Measurements from ENCODE around the gene RBM5.

RBM5 gene

DNA sequence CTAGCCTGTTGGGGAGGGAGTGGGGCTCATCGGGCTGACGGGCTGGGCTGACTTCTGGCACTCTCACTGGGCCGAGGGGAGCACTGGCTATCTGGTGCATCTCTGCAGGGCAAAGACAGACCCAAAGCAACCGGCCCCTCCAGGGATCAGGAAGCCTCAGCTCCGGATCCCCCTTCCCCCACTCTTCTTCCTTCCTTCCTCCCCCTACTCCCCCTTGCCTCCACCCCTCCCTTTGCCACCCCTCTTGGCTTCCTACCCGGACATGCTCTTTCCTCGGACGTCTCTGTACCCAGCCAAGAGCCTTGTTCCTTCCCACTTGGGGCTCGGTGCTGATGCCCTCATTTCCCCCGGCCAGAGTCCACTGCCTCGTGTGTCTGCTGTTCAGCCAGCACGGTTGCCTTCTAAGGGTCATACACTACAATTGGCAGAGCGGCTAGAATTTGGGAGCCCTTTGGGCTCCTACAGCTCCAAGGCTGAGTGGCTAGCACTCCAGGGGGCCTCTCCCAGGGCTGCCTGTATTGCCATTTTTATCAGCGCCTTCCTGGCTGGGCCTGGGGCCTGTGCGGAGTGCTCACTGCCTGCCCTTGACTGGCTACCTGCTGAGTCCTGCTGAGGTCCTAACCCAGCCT is 77.3 kb downstream of the RBM5 start:
- peaks cover 35 to 99% (median 72%) of the 10 kb centered on the region in 5 donors for H3K4me1 ChIP-seq (ENCODE audit: control insufficient read depth in 5 of 5, insufficient read depth in 5 of 5, low read length in 5 of 5)
- H3K27ac ChIP-seq (ENCODE audit: low read depth, low read length) = peak overlapping the region; percentile 83
- no peaks in the 10 kb centered on the region for H3K27me3 ChIP-seq (ENCODE audit: control insufficient read depth in 5 of 5, insufficient read depth in 4 of 5, low read length in 5 of 5)
- H3K9ac ChIP-seq (ENCODE audit: low read length in 5 of 5) = peak overlapping the region in 2 of 5 donors; percentile 21 to 60
- H3K4me3 ChIP-seq (ENCODE audit: low read depth in 1 of 5, low read length in 5 of 5) = peak overlapping the region in 3 of 5 donors; percentile 28 to 48 (median 36)
- H3K36me3 ChIP-seq (ENCODE audit: control insufficient read depth in 5 of 5, insufficient read depth in 5 of 5, low read length in 5 of 5) = no peaks in the 10 kb centered on the region
- no peaks in the 10 kb centered on the region for H3K9me3 ChIP-seq (ENCODE audit: control insufficient read depth in 5 of 5, low read length in 5 of 5)

DNA sequence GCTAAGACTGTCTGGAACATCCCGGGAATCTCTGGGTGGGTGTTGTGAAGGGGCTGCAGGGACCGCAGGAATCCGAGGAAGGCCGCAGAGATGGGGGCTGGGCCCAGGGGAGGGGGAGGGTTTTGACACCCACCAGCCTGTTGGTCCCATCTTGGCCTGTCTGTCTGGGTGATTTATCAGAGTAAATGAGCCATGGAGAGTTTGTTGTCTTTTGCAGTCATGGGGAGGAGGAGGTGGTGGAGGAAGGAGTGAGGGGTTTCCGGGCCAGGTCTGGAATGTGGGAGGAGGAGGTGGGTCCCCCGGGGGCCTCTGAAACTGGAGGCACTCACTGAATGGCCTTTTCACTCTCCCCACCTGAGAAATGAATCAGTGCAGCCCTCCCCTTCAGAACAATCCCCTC is 77.9 kb downstream of the RBM5 start:
- peaks cover 35 to 99% (median 68%) of the 10 kb centered on the region in 5 donors for H3K4me1 ChIP-seq (ENCODE audit: control insufficient read depth in 5 of 5, insufficient read depth in 5 of 5, low read length in 5 of 5)
- no peaks in the 10 kb centered on the region for H3K9me3 ChIP-seq (ENCODE audit: control insufficient read depth in 5 of 5, low read length in 5 of 5)
- H3K27ac ChIP-seq (ENCODE audit: low read depth, low read length) = peak overlapping the region; percentile 83
- H3K27me3 ChIP-seq (ENCODE audit: control insufficient read depth in 5 of 5, insufficient read depth in 4 of 5, low read length in 5 of 5) = no peaks in the 10 kb centered on the region
- H3K36me3 ChIP-seq (ENCODE audit: control insufficient read depth in 5 of 5, insufficient read depth in 5 of 5, low read length in 5 of 5) = no peaks in the 10 kb centered on the region
- H3K4me3 ChIP-seq (ENCODE audit: low read depth in 1 of 5, low read length in 5 of 5) = peak overlapping the region in 1 of 5 donors; percentile 36
- peak overlapping the region in 2 of 5 donors; percentile 43 to 60 for H3K9ac ChIP-seq (ENCODE audit: low read length in 5 of 5)

DNA sequence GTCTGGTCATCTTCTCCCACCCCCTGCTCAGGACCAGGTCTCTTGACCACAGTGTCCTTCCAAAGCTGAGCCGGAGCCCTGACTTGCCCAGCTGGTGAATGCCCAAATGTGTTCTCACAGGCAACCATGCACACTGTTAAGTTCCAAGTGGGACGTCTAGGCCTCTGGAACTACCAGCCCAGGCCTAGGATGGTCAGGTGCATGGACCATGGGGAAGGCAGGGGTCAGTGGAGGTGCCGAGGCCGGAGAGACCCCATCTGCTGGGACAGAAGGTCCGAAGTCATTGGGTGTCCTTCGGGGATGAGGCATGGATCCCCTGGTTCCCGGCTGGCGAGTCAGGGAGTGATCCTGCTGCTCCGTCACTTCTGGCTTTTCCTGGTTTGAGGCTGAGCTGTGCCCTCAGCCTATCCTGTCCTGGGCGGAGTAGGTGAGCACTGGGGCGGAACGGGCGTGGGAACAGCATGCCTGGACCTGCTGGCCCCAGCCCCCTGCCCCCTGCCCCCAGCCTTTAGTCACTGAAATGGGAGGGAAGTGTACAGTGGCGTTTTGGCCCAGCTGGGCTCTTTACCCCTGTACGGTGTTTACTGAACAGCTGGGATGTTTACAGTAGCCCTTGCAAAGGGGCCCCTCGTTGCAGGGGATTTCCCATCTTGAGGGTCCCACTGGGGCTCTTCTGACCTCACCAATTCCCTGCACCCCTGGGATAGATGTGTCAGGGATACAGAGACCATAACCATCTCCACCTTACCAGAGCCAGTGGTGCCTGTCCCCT is 78.5 kb downstream of the RBM5 start:
- Histone ChIP-seq H3K9me3 (ENCODE audit: control insufficient read depth in 5 of 5, low read length in 5 of 5) (no peaks in the 10 kb centered on the region), H3K4me1 (ENCODE audit: control insufficient read depth in 5 of 5, insufficient read depth in 5 of 5, low read length in 5 of 5) (peaks cover 35 to 99% (median 62%) of the 10 kb centered on the region in 5 donors), H3K27me3 (ENCODE audit: control insufficient read depth in 5 of 5, insufficient read depth in 4 of 5, low read length in 5 of 5) (no peaks in the 10 kb centered on the region), H3K36me3 (ENCODE audit: control insufficient read depth in 5 of 5, insufficient read depth in 5 of 5, low read length in 5 of 5) (no peaks in the 10 kb centered on the region), H3K9ac (ENCODE audit: low read length in 5 of 5) (peak overlapping the region in 2 of 5 donors; percentile 43 to 60), H3K4me3 (ENCODE audit: low read depth in 1 of 5, low read length in 5 of 5) (no peak overlapping the region), H3K27ac (ENCODE audit: low read depth, low read length) (peak overlapping the region; percentile 83)

DNA sequence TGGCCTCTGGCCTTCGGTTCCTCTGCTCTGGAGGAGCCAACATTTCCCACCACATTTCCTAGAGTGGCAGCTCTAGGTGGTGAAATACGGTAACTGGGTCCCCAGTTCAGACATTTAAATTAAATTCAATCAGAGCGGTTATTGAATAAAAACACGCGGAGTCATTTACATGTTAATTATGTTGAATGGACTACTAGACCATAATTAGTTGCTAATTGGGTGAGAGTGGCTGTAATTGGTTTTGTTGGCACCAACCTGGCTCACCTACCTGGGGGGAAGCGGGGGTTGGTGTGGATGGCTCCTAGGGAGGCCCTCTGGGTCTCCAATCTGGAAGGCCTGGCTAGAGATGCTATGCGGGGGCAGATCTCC is 79.1 kb downstream of the RBM5 start:
- peak overlapping the region; percentile 83 for H3K27ac ChIP-seq (ENCODE audit: low read depth, low read length)
- no peak overlapping the region for H3K4me3 ChIP-seq (ENCODE audit: low read depth in 1 of 5, low read length in 5 of 5)
- H3K27me3 ChIP-seq (ENCODE audit: control insufficient read depth in 5 of 5, insufficient read depth in 4 of 5, low read length in 5 of 5) = no peaks in the 10 kb centered on the region
- H3K4me1 ChIP-seq (ENCODE audit: control insufficient read depth in 5 of 5, insufficient read depth in 5 of 5, low read length in 5 of 5) = peaks cover 35 to 99% (median 61%) of the 10 kb centered on the region in 5 donors
- H3K9ac ChIP-seq (ENCODE audit: low read length in 5 of 5) = peak overlapping the region in 2 of 5 donors; percentile 23 to 55
- H3K36me3 ChIP-seq (ENCODE audit: control insufficient read depth in 5 of 5, insufficient read depth in 5 of 5, low read length in 5 of 5) = no peaks in the 10 kb centered on the region
- no peaks in the 10 kb centered on the region for H3K9me3 ChIP-seq (ENCODE audit: control insufficient read depth in 5 of 5, low read length in 5 of 5)

DNA sequence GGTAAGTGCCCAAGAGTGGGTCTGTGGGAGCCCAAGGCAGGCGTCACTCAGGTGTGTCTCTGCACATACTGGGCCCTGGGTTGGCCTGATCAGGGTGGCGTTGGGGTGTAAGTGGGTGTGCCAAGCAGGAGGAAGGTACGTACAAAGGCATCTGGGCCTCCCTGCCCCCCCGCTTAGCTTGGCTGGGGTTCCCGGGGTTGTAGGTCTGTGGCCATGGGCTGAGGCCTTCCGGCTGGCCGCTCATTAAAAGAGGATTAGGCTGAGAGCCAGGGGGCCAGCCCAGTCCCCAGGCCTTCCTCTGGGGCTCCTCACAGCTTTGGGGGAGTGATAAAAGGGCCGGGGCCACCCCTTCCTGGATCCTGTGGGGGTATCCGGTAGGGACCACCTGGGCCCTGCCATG is 79.7 kb downstream of the RBM5 start:
- peaks cover 35 to 93% (median 56%) of the 10 kb centered on the region in 5 donors for H3K4me1 ChIP-seq (ENCODE audit: control insufficient read depth in 5 of 5, insufficient read depth in 5 of 5, low read length in 5 of 5)
- no peaks in the 10 kb centered on the region for H3K36me3 ChIP-seq (ENCODE audit: control insufficient read depth in 5 of 5, insufficient read depth in 5 of 5, low read length in 5 of 5)
- H3K4me3 ChIP-seq (ENCODE audit: low read depth in 1 of 5, low read length in 5 of 5) = no peak overlapping the region
- peak overlapping the region; percentile 83 for H3K27ac ChIP-seq (ENCODE audit: low read depth, low read length)
- H3K9ac ChIP-seq (ENCODE audit: low read length in 5 of 5) = peak overlapping the region in 2 of 5 donors; percentile 23 to 55
- no peaks in the 10 kb centered on the region for H3K9me3 ChIP-seq (ENCODE audit: control insufficient read depth in 5 of 5, low read length in 5 of 5)
- H3K27me3 ChIP-seq (ENCODE audit: control insufficient read depth in 5 of 5, insufficient read depth in 4 of 5, low read length in 5 of 5) = no peaks in the 10 kb centered on the region
